Panc1 (cell line): ENCODE measurements around the gene NOMO2.
"Not testable (repeated sequence)": the region's sequence is repeated elsewhere in the genome, so short reads cannot be mapped to it uniquely, and the experiment has no call there.

Experiments
- POLR2AphosphoS5 ChIP-seq: IDR thresholded peaks from 2 replicates; pipeline ENCODE4 v1.6.1; 2012; ENCODE audit warnings: mild to moderate bottlenecking, low read depth, low read length, moderate library complexity
- REST ChIP-seq, 2 experiments: IDR thresholded peaks; 2 replicates each; pipeline ENCODE4 v1.6.1; 2011 to 2012; ENCODE audit warnings: low read depth in 2 of 2, control low read depth in 1 of 2, low read length in 1 of 2, mild to moderate bottlenecking in 1 of 2, moderate library complexity in 1 of 2; ENCODE audit not compliant: insufficient read depth in 1 of 2
- TCF7L2 ChIP-seq: IDR thresholded peaks from 2 replicates; pipeline ENCODE4 v1.6.1; 2011; ENCODE audit warnings: mild to moderate bottlenecking, low read depth, low read length, inconsistent platforms
- TF ChIP-seq, protein P1 (sequence below): fragments of 450-650 bp; IDR thresholded peaks from 2 replicates; pipeline ENCODE4 v1.5.1; 2017; ENCODE audit warnings: mild to moderate bottlenecking

DNA sequence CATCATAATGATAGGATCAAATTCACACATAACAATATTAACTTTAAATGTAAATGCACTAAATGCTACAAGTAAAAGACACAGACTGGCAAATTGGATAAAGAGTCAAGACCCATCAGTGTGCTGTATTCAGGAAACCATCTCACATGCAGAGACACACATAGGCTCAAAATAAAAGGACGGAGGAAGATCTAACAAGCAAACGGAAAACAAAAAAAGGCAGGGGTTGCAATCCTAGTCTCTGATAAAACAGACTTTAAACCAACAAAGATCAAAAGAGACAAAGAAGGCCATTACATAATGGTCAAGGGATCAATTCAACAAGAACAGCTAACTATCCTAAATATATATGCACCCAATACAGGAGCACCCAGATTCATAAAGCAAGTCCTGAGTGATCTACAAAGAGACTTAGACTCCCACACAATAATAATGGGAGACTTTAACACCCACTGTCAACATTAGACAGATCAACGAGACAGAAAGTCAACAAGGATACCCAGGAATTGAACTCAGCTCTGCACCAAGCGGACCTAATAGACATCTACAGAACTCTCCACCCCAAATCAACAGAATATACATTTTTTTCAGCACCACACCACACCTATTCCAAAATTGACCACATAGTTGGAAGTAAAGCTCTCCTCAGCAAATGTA is 48.4 kb upstream of the NOMO2 start:
- TF ChIP-seq, protein P1, sequence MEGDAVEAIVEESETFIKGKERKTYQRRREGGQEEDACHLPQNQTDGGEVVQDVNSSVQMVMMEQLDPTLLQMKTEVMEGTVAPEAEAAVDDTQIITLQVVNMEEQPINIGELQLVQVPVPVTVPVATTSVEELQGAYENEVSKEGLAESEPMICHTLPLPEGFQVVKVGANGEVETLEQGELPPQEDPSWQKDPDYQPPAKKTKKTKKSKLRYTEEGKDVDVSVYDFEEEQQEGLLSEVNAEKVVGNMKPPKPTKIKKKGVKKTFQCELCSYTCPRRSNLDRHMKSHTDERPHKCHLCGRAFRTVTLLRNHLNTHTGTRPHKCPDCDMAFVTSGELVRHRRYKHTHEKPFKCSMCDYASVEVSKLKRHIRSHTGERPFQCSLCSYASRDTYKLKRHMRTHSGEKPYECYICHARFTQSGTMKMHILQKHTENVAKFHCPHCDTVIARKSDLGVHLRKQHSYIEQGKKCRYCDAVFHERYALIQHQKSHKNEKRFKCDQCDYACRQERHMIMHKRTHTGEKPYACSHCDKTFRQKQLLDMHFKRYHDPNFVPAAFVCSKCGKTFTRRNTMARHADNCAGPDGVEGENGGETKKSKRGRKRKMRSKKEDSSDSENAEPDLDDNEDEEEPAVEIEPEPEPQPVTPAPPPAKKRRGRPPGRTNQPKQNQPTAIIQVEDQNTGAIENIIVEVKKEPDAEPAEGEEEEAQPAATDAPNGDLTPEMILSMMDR, result not testable (repeated sequence)
- TF ChIP-seq POLR2AphosphoS5; TCF7L2; REST (IDR thresholded peaks at IDR 0.05; ENCODE audit: insufficient read depth in 1 of 2, low read depth in 2 of 2, low read length in 1 of 2): not testable (repeated sequence)
